GM12801 (cell line): ENCODE results near the gene KCNB1.

ENCODE experiments used
- TF ChIP-seq, protein P1 (sequence below): IDR thresholded peaks from one replicate; pipeline ENCODE4 v1.5.1; 2011; ENCODE audit warnings: control low read depth; ENCODE audit not compliant: insufficient read length; ENCODE audit errors: extremely low read depth

KCNB1 gene

DNA sequence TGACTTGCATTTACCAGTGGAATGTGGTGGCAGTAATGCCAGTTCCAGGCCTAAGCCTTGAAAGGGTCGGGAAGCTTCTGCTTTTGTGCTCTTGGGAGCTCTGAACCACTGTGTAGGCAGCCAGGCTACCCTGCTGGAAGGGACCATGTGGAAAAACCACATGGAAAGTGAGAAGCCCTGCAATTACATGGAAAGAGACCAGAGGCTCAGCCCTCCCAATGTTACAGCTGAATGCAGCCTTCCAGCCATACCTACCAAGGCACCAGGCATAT is 14.9 kb upstream of the KCNB1 start:
- TF ChIP-seq, protein P1, sequence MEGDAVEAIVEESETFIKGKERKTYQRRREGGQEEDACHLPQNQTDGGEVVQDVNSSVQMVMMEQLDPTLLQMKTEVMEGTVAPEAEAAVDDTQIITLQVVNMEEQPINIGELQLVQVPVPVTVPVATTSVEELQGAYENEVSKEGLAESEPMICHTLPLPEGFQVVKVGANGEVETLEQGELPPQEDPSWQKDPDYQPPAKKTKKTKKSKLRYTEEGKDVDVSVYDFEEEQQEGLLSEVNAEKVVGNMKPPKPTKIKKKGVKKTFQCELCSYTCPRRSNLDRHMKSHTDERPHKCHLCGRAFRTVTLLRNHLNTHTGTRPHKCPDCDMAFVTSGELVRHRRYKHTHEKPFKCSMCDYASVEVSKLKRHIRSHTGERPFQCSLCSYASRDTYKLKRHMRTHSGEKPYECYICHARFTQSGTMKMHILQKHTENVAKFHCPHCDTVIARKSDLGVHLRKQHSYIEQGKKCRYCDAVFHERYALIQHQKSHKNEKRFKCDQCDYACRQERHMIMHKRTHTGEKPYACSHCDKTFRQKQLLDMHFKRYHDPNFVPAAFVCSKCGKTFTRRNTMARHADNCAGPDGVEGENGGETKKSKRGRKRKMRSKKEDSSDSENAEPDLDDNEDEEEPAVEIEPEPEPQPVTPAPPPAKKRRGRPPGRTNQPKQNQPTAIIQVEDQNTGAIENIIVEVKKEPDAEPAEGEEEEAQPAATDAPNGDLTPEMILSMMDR, result no peak

DNA sequence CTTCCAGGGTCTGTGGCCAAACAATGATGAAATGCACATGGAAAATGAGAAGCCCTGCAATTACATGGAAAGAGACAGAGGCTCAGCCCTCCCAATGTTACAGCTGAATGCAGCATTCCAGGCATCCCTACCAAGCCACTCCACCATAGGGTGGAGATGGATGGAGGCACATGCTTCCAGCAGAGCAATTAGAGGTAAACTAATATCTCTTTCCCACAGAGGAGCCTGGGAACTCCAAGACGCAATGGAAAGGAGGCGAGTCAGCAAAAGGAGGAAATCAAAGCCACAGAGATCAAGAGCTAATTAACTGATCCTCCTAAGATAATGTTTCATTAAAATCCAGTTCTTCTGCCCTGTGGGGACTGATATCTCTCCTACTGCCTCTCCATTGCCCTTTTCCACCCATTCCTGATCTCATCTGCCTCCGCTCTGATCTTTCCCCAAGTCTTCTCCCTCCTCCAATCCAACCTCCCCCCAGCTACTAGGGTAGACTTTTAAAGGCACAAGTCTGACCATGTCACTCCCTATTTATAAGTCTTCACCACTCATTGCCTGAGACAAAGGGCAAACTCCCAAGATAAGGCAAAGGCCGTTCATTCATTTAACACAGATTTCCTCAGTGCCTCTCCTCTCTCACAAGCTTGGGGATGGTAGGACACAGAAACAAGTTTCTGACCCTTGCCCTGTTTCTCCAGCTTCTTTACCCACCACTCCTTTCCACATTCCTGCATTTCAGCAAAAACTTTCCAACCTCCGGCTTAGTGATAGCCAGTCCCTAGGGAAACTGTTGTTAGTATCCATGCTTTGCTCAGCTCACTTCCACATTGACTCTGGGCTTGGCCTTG is 14.3 kb upstream of the KCNB1 start:
- TF ChIP-seq, protein P1, result no peak

DNA sequence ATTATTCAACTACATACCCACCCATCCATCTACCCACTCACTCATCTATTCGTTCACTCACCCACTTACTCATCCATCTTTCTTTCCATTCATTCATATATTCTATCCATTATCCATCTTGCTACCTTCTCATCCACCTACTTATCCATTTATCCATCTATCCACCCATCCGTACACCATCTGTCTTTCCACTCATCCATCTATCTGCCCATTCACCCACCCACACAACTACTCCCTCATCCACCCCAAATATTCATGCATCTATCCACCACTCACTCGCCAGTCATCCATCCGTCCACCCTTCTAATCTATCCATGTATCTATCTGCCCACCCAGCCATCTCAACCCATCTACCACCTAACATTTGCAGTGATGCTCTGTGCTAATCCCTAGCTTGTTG is 13.6 kb upstream of the KCNB1 start:
- TF ChIP-seq, protein P1, result no peak

DNA sequence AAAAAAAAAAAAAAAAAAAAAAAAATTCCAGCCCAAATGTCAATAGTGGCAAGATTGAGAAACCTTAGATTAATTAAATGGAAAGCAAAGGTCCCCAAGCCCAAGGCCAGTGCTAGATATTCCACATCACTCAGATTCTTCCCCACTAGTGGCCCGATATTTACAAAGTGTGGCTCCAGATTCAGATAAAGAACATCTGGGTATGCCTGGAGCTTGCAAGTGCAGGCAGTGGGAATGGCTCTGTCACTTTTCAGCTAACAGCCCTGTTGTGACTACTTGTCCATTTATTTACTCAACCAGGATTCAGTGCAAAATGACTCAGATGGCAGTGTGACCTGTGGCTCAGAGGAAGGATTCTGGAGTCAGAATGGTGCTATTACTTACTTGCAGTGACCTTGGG is 8.2 kb upstream of the KCNB1 start:
- TF ChIP-seq, protein P1, result no peak

DNA sequence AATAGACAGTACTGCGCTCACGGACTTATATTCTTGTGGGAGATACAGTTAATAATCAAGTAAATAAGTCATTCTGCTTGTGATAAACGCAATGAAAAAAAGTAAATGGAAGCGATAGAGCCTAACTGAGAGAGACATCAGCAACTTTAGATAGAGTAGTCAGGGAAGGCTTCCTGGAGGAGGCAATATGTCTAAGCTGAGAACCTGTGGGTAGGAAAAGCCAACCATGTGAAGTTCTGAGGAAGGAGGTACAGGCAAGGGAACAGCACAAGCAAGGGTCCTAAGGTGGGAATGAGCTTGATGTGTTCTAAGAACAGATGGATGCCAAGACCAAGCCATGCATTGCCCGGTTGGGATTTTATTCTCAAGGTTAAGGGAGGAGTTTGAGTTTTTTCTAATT is 7.2 kb upstream of the KCNB1 start:
- TF ChIP-seq, protein P1, result no peak

DNA sequence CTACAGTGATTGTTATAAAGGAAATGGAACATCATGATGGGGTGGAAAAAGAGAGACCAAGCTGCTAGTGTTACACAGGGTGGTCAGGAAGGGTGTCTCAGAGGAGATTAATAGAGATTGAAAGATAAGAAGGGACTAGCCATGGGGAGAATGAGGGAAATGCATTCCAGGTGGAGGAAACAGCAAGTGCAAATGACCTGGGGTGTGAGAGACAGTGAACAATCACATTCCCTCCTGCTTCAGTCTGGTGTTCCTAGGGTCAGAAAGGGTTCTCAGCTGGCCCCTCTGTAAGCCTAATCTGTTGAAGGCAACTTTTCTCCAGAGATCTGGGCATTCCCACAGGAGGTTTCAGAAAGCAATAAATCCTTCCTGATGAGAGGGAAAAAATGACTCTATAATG is 3.6 kb upstream of the KCNB1 start:
- TF ChIP-seq, protein P1, result no peak

DNA sequence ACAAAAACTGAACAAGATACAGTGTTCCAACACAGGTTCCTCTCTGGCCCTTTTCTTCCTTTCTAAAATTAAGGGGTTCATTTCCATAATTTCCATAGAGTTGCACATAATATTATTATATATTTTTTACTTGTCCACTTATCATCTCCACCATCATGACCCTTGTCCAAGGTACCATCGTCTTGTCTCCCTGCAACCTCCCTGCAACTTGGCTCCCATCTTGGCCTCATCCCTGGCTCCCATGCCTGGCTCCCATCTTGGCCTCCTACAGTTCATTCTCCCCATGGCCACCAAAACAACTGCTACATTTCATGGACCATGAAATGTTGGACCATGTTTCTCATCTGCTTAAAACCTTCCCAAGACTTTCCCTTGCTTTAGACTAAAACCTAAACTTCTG is 3.1 kb upstream of the KCNB1 start:
- TF ChIP-seq, protein P1, result no peak
